HepG2 (cell line): ENCODE data around the gene ARHGDIA. TPM values are rescaled to one million over a fixed set of nuclear protein-coding genes. Genes with fewer than 3 reads are reported as not detected.
A peak's percentile ranks its signal among the peaks of the same experiment; 100 is the strongest.

Experiments
- ATAC-seq: fragments of 200-7000 bp; cut with Tn5 transposase; 3 replicates; pipeline ENCODE4 v1.9.1; 2020; ENCODE audit warnings: mild to moderate bottlenecking, moderate library complexity
- BruUV-seq: library from RNA; stranded (reverse); fragments of 400-500 nt; replicated peaks from 2 replicates; lab custom pipeline; 2021; lab: Mats Ljungman, UMichigan
- CTCF ChIA-PET: fragments of 300-600 bp; formaldehyde crosslinking; extraction: SDS; loops from one replicate; lab custom pipeline; 2021; ENCODE audit warnings: low total read pairs, inconsistent platforms, low intra/inter-chr PET ratio; lab: Yijun Ruan, JAX
- POLR2A ChIA-PET: fragments of 350-600 bp; sonication (Branson Sonifier 250); formaldehyde crosslinking; loops from one replicate; lab custom pipeline; 2020; ENCODE audit warnings: antibody characterized with exemption, inconsistent platforms; lab: Yijun Ruan, JAX
- DNase-seq: peaks from one replicate; pipeline ENCODE4 v3.0.0-alpha.2; 2015; ENCODE audit warnings: low spot score
- FAIRE-seq: peaks from 3 replicates; lab custom pipeline; 2011; peaks lifted over from hg19 to GRCh38; lab: Jason Lieb, UNC
- H2AFZ ChIP-seq: one replicate; pipeline ENCODE4 v1.6.1; 2011; ENCODE audit warnings: low read length, inconsistent platforms
- H3K27ac ChIP-seq: fragments of 300-600 bp; 3 replicates; pipeline ENCODE4 v1.8.0; 2011; ENCODE audit warnings: mixed run types, mild to moderate bottlenecking, mixed read lengths, low read length, inconsistent platforms; ENCODE audit not compliant: insufficient read depth; ENCODE audit errors: extremely low read length
- H3K27me3 ChIP-seq, 2 experiments: fragments of 200-600 bp in 1 of 2; 2 replicates in 1 of 2; 3 replicates in 1 of 2; pipeline versions ENCODE4 v1.6.0 to v1.8.0; 2011; ENCODE audit warnings: low read length in 2 of 2, mild to moderate bottlenecking in 2 of 2, moderate library complexity in 2 of 2, inconsistent platforms in 1 of 2; ENCODE audit not compliant: insufficient read depth in 2 of 2, control insufficient read depth in 1 of 2
- H3K36me3 ChIP-seq, 2 experiments: fragments of 200-600 bp in 1 of 2; replicated peaks in 1 of 2; 2 replicates in 1 of 2; 3 replicates in 1 of 2; pipeline versions ENCODE4 v1.5.1 to v1.8.0; 2011; ENCODE audit warnings: low read length in 2 of 2, inconsistent platforms in 1 of 2; ENCODE audit not compliant: insufficient read depth in 2 of 2, control insufficient read depth in 1 of 2
- H3K4me1 ChIP-seq: 2 replicates; pipeline ENCODE4 v1.5.1; 2012; ENCODE audit warnings: low read length, inconsistent platforms; ENCODE audit not compliant: insufficient read depth
- H3K4me2 ChIP-seq: 2 replicates; pipeline ENCODE4 v1.6.0; 2011; ENCODE audit warnings: low read depth, low read length, inconsistent platforms
- H3K4me3 ChIP-seq, 3 experiments: fragments of 200-600 bp in 1 of 3; sonication (generic), shearing (Covaris generic) in 1 of 3; replicated peaks in 1 of 3; 2 replicates each; pipeline ENCODE4 v1.5.1; 2011 to 2016; ENCODE audit warnings: low read length in 3 of 3, inconsistent platforms in 2 of 3, low read depth in 2 of 3, mild to moderate bottlenecking in 2 of 3, control low read depth in 1 of 3, mixed read lengths in 1 of 3; ENCODE audit not compliant: insufficient read depth in 1 of 3
- H3K79me2 ChIP-seq: one replicate; pipeline ENCODE4 v1.6.1; 2011; ENCODE audit warnings: low read length, inconsistent platforms; ENCODE audit not compliant: insufficient read depth
- H3K9ac ChIP-seq: 2 replicates; pipeline ENCODE4 v1.6.0; 2011; ENCODE audit warnings: mild to moderate bottlenecking, low read depth, low read length, inconsistent platforms; ENCODE audit not compliant: insufficient read depth
- H3K9me3 ChIP-seq: 2 replicates; pipeline ENCODE4 v1.5.1; 2012; ENCODE audit warnings: mild to moderate bottlenecking, low read length
- H4K20me1 ChIP-seq: 2 replicates; pipeline ENCODE4 v1.6.0; 2011; ENCODE audit warnings: inconsistent platforms, mild to moderate bottlenecking, low read length, moderate library complexity; ENCODE audit not compliant: insufficient read depth
- AGO2 ChIP-seq: fragments of 200-400 bp; formaldehyde crosslinking; optimal IDR thresholded peaks from 2 replicates; pipeline ENCODE3; 2017; ENCODE audit warnings: mild to moderate bottlenecking, low read depth, low read length, moderate library complexity
- FOSL1 ChIP-seq: sonication (generic); formaldehyde crosslinking; IDR thresholded peaks from 2 replicates; pipeline ENCODE4 v1.9.0; 2021; ENCODE audit warnings: missing genetic modification reagents, borderline replicate concordance
- NONO ChIP-seq, 2 experiments: fragments of 450-650 bp in 1 of 2; sonication (generic) in 1 of 2; formaldehyde crosslinking in 1 of 2; IDR thresholded peaks in 1 of 2; conservative IDR thresholded peaks in 1 of 2; 2 replicates each; pipeline versions ENCODE4 v1.6.1 to v1.8.0; 2017 to 2022; ENCODE audit warnings: mild to moderate bottlenecking in 1 of 2, missing genetic modification reagents in 1 of 2, moderate library complexity in 1 of 2
- POLR2AphosphoS5 ChIP-seq: IDR thresholded peaks from 2 replicates; pipeline ENCODE4 v1.6.1; 2012; ENCODE audit warnings: low read depth, low read length
- WGBS: methylation state at CpG from one replicate; pipeline ENCODE4 v1.1.6; 2017; ENCODE audit warnings: low lambda C conversion rate; 5-methylcytosine and 5-hydroxymethylcytosine counted together
- in situ Hi-C: cut with HindIII; loops from 2 replicates; pipeline ENCODE4 v1.10.0; 2017; ENCODE audit warnings: low pct_unique_long_range_greater_than_20kb; ENCODE audit not compliant: extremely low pct_ligation_motif_present
- intact Hi-C: fragments of 100-400 bp; cut with micrococcal nuclease; formaldehyde crosslinking; loops from one replicate; pipeline ENCODE4 v1.10.0; 2022; ENCODE audit not compliant: unreplicated experiment
- polyA plus RNA-seq, 8 experiments: library from polyadenylated mRNA; depleted of rRNA in 3 of 8; stranded (reverse) in 7 of 8; unstranded in 1 of 8; fragments of >200 nt; fragmentation: Illumina TruSeq in 4 of 8; extraction: Trizol in 4 of 8; gene quantifications; 2 replicates each; pipeline versions ENCODE4 v1.2.1 to v1.2.3, GENCODE V29; 2011 to 2016; ENCODE audit warnings: low read depth in 4 of 8, missing spikeins in 1 of 8, mixed read lengths in 1 of 8; ENCODE audit not compliant: insufficient read depth in 1 of 8
- total RNA-seq, 5 experiments: library from RNA; depleted of rRNA; stranded (reverse); fragments of >200 nt; fragmentation: Illumina TruSeq; extraction: Trizol; gene quantifications; 2 replicates each; pipeline ENCODE4 v1.2.3, GENCODE V29; 2016; ENCODE audit warnings: low read depth in 1 of 5

Gene ARHGDIA
- total and polyA plus RNA-seq, 2 of the 13 experiments (the other 11 are each of a cell fraction or from before 2014, with no cell fraction given) = 40.0 to 64.0 TPM

DNA sequence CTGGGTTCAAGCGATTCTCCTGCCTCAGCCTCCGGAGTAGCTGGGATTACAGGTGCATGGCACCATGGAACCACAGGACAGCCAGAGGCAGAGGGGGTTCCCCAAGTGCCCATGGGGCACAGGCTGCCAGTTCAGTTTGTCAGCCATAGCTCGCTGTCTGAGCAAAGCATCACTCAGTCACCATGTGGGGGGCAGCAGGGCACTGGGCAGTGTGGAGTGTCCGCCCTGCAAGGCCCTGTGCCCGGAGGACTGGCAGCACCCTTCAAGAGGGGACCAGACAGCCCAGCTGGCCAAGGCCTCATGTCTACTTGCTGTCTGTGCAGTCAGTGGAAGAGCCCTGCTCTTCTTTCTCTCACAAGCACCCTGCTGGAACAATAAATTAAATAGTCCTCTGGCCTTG lies 13.8 kb upstream of the ARHGDIA start:
- no peak for FAIRE-seq
- Histone ChIP-seq H3K4me1 (peaks cover 16% of the 10 kb centered on the region), H3K27me3 (no peaks in the 10 kb centered on the region), H3K4me3 (no peak overlapping the region), H3K4me2 (no peak overlapping the region), H3K27ac (no peak overlapping the region), H3K9me3 (no peaks in the 10 kb centered on the region), H4K20me1 (no peaks in the 10 kb centered on the region), H2AFZ (no peak overlapping the region), H3K36me3 (peaks cover 42 to 73% of the 10 kb centered on the region in 2 experiments), H3K9ac (no peak overlapping the region), H3K79me2 (peaks cover 32% of the 10 kb centered on the region)
- in situ Hi-C loops (no loop called here), intact Hi-C loops (no loop called here)
- peak; percentile 21; the same call in 2 of the 3 replicates for ATAC-seq
- TF ChIP-seq AGO2 (peak; percentile 53), FOSL1 (no peak)
- WGBS = 100% methylated on average over 5 of the region's 5 CpGs
- ChIA-PET CTCF (no interaction called here), POLR2A (interaction anchor here (1.2 to 1.4 kb wide), 2 partner anchors 12 to 15 kb away, joined by 3 to 5 read pairs; no protein-coding TSS in a partner anchor)
- DNase-seq = no peak
- BruUV-seq = no TSS peak

DNA sequence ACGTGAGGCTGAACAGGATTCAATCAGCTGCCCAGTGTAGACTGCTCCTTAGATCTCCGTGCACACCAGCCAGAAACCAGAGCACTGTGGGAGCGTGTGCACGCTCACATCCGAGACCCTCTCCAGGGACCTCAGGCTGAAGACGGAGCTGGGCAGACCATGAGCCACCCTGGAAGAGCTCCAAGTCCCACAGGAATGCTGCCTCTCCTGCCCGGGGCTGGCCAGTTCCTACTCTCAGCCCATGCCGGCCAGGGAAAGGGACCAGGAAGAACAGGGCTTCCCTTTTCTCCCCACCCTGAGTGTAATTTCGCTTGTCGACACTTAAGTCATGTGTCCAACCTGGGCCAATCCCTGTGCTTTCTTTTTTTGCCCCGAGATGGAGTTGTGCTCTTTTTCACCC lies 13.4 kb upstream of the ARHGDIA start:
- H3K4me1 ChIP-seq = peaks cover 12% of the 10 kb centered on the region
- no peaks in the 10 kb centered on the region for H3K9me3 ChIP-seq
- FAIRE-seq (no peak), DNase-seq (no peak), ATAC-seq (peak; percentile 49)
- H2AFZ ChIP-seq = no peak overlapping the region
- no TSS peak for BruUV-seq
- POLR2A ChIA-PET = interaction anchor here (1.2 to 1.4 kb wide), 2 partner anchors 11 to 15 kb away, joined by 3 to 5 read pairs; no protein-coding TSS in a partner anchor
- in situ Hi-C loops (no loop called here), intact Hi-C loops (no loop called here)
- no peak overlapping the region for H3K4me3 ChIP-seq
- no peak overlapping the region for H3K27ac ChIP-seq
- H3K36me3 ChIP-seq = peaks cover 39 to 73% of the 10 kb centered on the region in 2 experiments
- H3K4me2 ChIP-seq = no peak overlapping the region
- WGBS = 97% methylated on average over 9 of the region's 11 CpGs
- no peak for TF ChIP-seq NONO (IDR thresholded peaks at IDR 0.05)
- TF ChIP-seq NONO (CRISPR knock-in tag; conservative IDR thresholded peaks at IDR 0.05) = 0 out of 2 replicates have a peak, but pooled peaks have one; percentile 23
- no peak for TF ChIP-seq POLR2AphosphoS5
- H3K27me3 ChIP-seq = no peaks in the 10 kb centered on the region
- CTCF ChIA-PET = no interaction called here
- no peaks in the 10 kb centered on the region for H4K20me1 ChIP-seq
- no peak overlapping the region for H3K9ac ChIP-seq
- peaks cover 28% of the 10 kb centered on the region for H3K79me2 ChIP-seq
